ENCODE measurements around the gene KCND2. TPM values are rescaled to one million over a fixed set of nuclear protein-coding genes. Genes with fewer than 3 reads are reported as not detected.
A peak's percentile ranks its signal among the peaks of the same experiment; 100 is the strongest.

The KCND2 gene
- total and polyA plus RNA-seq, 2 of the 8 experiments (the other 6 are each of a cell fraction or from before 2014, with no cell fraction given) = 4.6 to 7.7 TPM

- no peak overlapping the region for H3K4me3 ChIP-seq (ENCODE audit: extremely low read depth in 1 of 4, insufficient read depth in 2 of 4, low read depth in 3 of 4, low read length in 4 of 4)
- H3K23me2 ChIP-seq (ENCODE audit: low read depth, low read length) = no peaks in the 10 kb centered on the region
- no peak overlapping the region for H3K56ac ChIP-seq (replicated peaks; ENCODE audit: insufficient read length, low read depth, low read length)
- no peak overlapping the region for H2BK20ac ChIP-seq (ENCODE audit: low read length)
- FAIRE-seq = peak; percentile 36
- no peak overlapping the region for H2BK12ac ChIP-seq (ENCODE audit: low read depth, low read length)
- no peak overlapping the region for H2BK120ac ChIP-seq (replicated peaks; ENCODE audit: low read depth, low read length)
- H3K79me1 ChIP-seq (ENCODE audit: low read depth, low read length) = no peaks in the 10 kb centered on the region
- H3K79me2 ChIP-seq (ENCODE audit: control insufficient read depth in 1 of 2, insufficient read depth in 2 of 2, low read length in 2 of 2) = no peaks in the 10 kb centered on the region
- H3K14ac ChIP-seq (ENCODE audit: insufficient read length) = no peak overlapping the region
- H3K9me3 ChIP-seq (ENCODE audit: insufficient read depth in 2 of 2, low read depth in 1 of 2, low read length in 1 of 2) = no peaks in the 10 kb centered on the region
- no peak overlapping the region for H3K27ac ChIP-seq (ENCODE audit: low read depth, low read length)
- no peak overlapping the region for H4K8ac ChIP-seq (ENCODE audit: extremely low read depth, insufficient read depth, low read length)
- no peak overlapping the region for H2BK5ac ChIP-seq (ENCODE audit: low read depth, low read length)
- no peak overlapping the region for H2BK15ac ChIP-seq (ENCODE audit: low read length)
- H4K20me1 ChIP-seq (replicated peaks in 1 of 2; ENCODE audit: control insufficient read depth in 1 of 2, insufficient read depth in 2 of 2, low read length in 2 of 2) = no peaks in the 10 kb centered on the region
- H4K91ac ChIP-seq (replicated peaks; ENCODE audit: insufficient read length, low read length) = no peak overlapping the region
- H3K4me2 ChIP-seq (ENCODE audit: insufficient read depth in 1 of 2, low read depth in 2 of 2, low read length in 2 of 2) = no peak overlapping the region; a peak in 1 of 4 replicates
- no peak overlapping the region for H3K18ac ChIP-seq (ENCODE audit: extremely low read depth, low read length)
- H3K4me1 ChIP-seq (replicated peaks in 1 of 4; ENCODE audit: control insufficient read depth in 3 of 4, insufficient read depth in 4 of 4, low read length in 3 of 4) = 0 out of 7 replicates have a peak, but pooled peaks cover 0 to 2% (median 0%) of the 10 kb centered on the region in 4 experiments
- POLR2A ChIA-PET (ENCODE audit: partially characterized antibody) = no interaction called here
- no peaks in the 10 kb centered on the region for H3K27me3 ChIP-seq (replicated peaks in 1 of 4; ENCODE audit: control insufficient read depth in 3 of 4, extremely low read depth in 1 of 4, insufficient read depth in 3 of 4, low read length in 3 of 4)
- H3K9ac ChIP-seq (replicated peaks in 1 of 4; ENCODE audit: extremely low read depth in 1 of 4, low read depth in 3 of 4, low read length in 3 of 4) = no peak overlapping the region
- no peak for DNase-seq (ENCODE audit: low read depth in 1 of 2, low spot score in 2 of 2)
- TF ChIP-seq CEBPB (IDR thresholded peaks at IDR 0.05; ENCODE audit: low read depth, low read length) = no peak
- TF ChIP-seq BRCA1 (IDR thresholded peaks at IDR 0.05; ENCODE audit: low read depth, low read length) = no peak
- no peak for TF ChIP-seq YY1 (IDR thresholded peaks at IDR 0.05; ENCODE audit: low read depth, low read length)
- no peak for TF ChIP-seq NANOG (IDR thresholded peaks at IDR 0.05; ENCODE audit: insufficient read depth, low read depth, low read length, poor library complexity, severe bottlenecking)
- no peak for TF ChIP-seq MAFK (IDR thresholded peaks at IDR 0.05; ENCODE audit: low read depth, low read length)
- TF ChIP-seq GABPA (IDR thresholded peaks at IDR 0.05; ENCODE audit: borderline replicate concordance, insufficient read depth, low read length) = no peak
- TF ChIP-seq GTF2F1 (IDR thresholded peaks at IDR 0.05; ENCODE audit: borderline replicate concordance, low read depth, low read length) = no peak
- no peak for TF ChIP-seq CTCF (IDR thresholded peaks at IDR 0.05; ENCODE audit: control extremely low read depth in 1 of 3, insufficient read depth in 1 of 3, low read depth in 1 of 3, low read length in 3 of 3)
- H3K36me3 ChIP-seq (ENCODE audit: control insufficient read depth in 2 of 4, insufficient read depth in 4 of 4, low read length in 3 of 4) = no peaks in the 10 kb centered on the region
- no peak overlapping the region for H3K4ac ChIP-seq (replicated peaks; ENCODE audit: insufficient read length, low read depth, low read length)
- H2AK5ac ChIP-seq (ENCODE audit: low read depth, low read length) = no peak overlapping the region
- CTCF ChIA-PET (ENCODE audit: partially characterized antibody) = interaction anchor here (0.7 to 1.4 kb wide), 3 partner anchors 9 to 24 kb away, joined by 3 to 4 read pairs (median 4); no protein-coding TSS in a partner anchor
- no peak overlapping the region for H2AFZ ChIP-seq (ENCODE audit: low read length)
- WGBS, 2 experiments (ENCODE audit: extremely low coverage in 1 of 2, insufficient coverage in 1 of 2, insufficient read length in 1 of 2, insufficient replicate concordance in 2 of 2, low coverage in 1 of 2, low lambda C conversion rate in 2 of 2, missing lambda C conversion rate in 1 of 2) = 79% methylated on average over 6 of the region's 6 CpGs; no CpG with 5 or more reads in 1 of the 2 experiments
- no peak overlapping the region for H4K5ac ChIP-seq (ENCODE audit: insufficient read length, low read depth, low read length)
- no peak overlapping the region for H3K23ac ChIP-seq (ENCODE audit: insufficient read length)
Observed at GRCh38 chr7:120684463-120684862, 411.5 kb downstream of the KCND2 start.
